Rectal smooth muscle tissue (tissue), 1 donor: Measurements from ENCODE around the gene ADARB2.

Experiments
- H3K27ac ChIP-seq: one replicate; pipeline ENCODE4 v1.7.0; 2013; ENCODE audit warnings: low read depth, low read length, inconsistent platforms
- H3K27me3 ChIP-seq: one replicate; pipeline ENCODE4 v1.7.0; 2013; ENCODE audit warnings: low read length; ENCODE audit not compliant: control insufficient read depth, insufficient read depth
- H3K36me3 ChIP-seq: one replicate; pipeline ENCODE4 v1.7.0; 2013; ENCODE audit warnings: low read length; ENCODE audit not compliant: control insufficient read depth, insufficient read depth
- H3K4me1 ChIP-seq: one replicate; pipeline ENCODE4 v1.7.0; 2013; ENCODE audit warnings: low read length; ENCODE audit not compliant: control insufficient read depth, insufficient read depth
- H3K4me3 ChIP-seq: one replicate; pipeline ENCODE4 v1.7.0; 2013; ENCODE audit warnings: low read length
- H3K9ac ChIP-seq: one replicate; pipeline ENCODE4 v1.7.0; 2013; ENCODE audit warnings: low read length

Gene ADARB2

DNA sequence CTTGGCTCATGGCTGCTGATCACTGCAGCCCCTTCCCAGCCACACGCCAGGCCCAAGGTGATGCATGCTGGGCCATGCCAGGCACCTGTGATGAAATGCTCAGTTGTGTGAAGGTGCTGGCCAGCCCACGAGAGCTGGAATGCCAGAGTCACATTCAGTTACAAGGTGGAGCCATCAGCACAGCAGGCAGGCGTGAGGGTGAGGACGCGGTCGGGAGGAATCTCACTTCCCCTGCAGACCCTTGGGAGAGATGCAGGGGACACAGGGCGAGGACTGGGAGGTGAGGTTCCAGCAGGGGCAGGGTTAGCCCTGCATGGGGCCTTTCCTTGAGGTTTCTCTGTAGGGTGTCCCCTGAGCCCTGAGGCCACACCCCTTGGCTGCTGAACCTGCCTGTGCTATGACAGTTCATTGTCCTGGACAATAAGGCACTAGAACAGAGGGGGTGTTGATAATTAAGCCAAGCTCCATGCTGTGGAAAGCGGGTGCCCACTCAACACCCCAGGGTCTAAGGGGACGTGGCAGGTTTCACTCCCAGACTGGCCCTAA lies 82.4 kb downstream of the ADARB2 start:
- H3K27me3 ChIP-seq: no peaks in the 10 kb centered on the region
- no peak overlapping the region for H3K4me3 ChIP-seq
- H3K36me3 ChIP-seq: no peaks in the 10 kb centered on the region

DNA sequence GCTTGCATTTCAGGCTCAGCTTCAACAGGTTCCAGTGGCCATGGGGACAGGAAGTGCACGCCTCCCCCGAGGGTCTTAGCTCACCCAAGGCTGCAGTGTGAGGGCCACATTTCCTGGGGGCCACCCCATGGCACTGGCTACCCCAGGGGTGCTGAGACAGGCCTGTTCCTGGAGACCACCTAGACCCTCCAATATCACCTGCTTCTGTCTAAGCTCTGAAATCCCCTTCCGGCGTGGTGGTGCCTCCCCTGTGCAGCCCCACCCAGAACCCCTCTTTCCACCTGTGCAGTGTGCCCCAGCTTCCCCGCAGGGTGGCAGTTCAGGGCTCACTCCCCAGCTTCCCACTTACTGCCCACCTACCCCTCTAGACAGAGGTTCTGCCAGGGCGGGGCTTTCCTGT lies 83.1 kb downstream of the ADARB2 start:
- Histone ChIP-seq H3K4me1 (no peaks in the 10 kb centered on the region), H3K27ac (no peak overlapping the region), H3K9ac (no peak overlapping the region), H3K4me3 (no peak overlapping the region), H3K36me3 (no peaks in the 10 kb centered on the region), H3K27me3 (no peaks in the 10 kb centered on the region)

More for the DNA sequence above, 82.4 kb downstream of the ADARB2 start:
- Histone ChIP-seq H3K4me1 (no peaks in the 10 kb centered on the region), H3K27ac (no peak overlapping the region), H3K9ac (no peak overlapping the region)

DNA sequence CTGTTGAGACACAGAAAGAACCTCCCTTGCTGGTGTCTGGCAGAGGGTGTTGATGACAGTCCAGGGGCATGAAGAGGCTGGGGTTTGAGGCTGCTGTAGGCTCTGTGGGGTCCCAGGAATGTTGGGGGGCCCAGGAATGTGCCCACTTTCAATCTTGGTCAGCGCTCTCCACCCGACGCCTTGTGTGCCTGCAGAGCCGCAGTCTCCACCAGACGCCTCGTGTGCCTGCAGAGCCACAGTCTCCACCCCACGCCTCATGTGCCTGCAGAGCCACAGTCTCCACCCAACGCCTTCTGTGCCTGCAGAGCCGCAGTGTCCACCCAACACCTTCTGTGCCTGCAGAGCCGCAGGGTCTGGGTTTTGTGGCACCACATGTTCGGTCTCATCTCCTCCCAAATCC lies 84.0 kb downstream of the ADARB2 start:
- no peaks in the 10 kb centered on the region for H3K36me3 ChIP-seq
- H3K4me1 ChIP-seq: no peaks in the 10 kb centered on the region
- no peak overlapping the region for H3K4me3 ChIP-seq
- no peak overlapping the region for H3K9ac ChIP-seq
- H3K27ac ChIP-seq: no peak overlapping the region
- H3K27me3 ChIP-seq: no peaks in the 10 kb centered on the region

DNA sequence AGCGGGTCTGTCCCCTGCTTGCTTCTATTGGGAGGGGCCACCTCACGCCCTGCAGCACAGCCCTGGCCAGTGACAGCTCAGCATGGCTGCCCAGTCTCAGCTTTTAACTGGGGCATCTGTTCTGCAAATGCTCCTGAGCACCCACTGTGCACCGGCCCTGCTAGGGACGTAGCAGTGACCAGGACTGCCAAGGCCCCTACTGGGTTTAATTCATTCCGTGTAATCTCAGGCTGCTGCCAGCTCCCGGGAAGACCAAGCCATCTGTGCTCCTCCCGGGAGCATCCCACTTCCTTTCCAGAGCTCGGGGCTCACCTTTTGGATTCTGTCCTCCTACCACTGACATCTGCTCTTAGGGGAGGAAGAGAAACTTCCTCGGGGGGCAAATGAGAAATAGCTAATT lies 85.2 kb downstream of the ADARB2 start:
- Histone ChIP-seq H3K4me1 (no peaks in the 10 kb centered on the region), H3K4me3 (no peak overlapping the region), H3K36me3 (no peaks in the 10 kb centered on the region), H3K27ac (no peak overlapping the region), H3K27me3 (no peaks in the 10 kb centered on the region), H3K9ac (no peak overlapping the region)

DNA sequence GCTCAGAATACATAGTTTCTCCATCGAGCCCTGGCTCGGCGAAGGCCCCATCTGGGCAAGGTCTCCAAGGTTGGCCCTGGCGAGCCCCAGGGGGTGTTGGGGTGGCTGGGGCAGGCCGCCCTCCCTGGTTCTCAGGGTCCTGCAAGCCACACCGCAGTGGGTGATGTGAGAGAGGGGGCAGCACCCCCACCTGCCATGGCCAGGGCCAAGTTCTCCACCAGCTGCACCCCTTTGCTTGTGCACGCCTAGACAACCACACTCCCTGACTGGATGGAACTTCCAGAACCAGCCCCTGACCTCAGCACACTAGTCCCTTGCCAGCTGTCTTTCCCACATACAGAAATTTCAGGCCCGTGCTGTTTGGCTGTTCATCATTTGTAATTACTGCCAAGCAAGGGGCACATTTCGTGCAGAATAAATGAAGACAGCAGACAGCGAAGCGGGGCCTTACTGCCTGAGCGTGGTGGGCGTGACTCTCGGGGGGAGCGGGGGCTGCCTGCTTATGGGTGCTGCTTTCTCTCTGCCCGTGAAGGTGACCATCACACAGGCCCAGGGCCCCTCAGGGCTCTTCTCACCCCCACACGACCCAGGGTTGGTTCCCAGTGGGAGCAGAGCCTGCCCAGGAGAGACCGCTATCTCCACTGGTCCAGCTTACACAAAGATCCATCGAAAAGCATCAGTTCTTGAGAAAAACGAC lies 85.9 kb downstream of the ADARB2 start:
- H3K9ac ChIP-seq: no peak overlapping the region
- H3K4me1 ChIP-seq: no peaks in the 10 kb centered on the region
- H3K27me3 ChIP-seq: no peaks in the 10 kb centered on the region
- no peak overlapping the region for H3K4me3 ChIP-seq
- no peak overlapping the region for H3K27ac ChIP-seq
- H3K36me3 ChIP-seq: no peaks in the 10 kb centered on the region

DNA sequence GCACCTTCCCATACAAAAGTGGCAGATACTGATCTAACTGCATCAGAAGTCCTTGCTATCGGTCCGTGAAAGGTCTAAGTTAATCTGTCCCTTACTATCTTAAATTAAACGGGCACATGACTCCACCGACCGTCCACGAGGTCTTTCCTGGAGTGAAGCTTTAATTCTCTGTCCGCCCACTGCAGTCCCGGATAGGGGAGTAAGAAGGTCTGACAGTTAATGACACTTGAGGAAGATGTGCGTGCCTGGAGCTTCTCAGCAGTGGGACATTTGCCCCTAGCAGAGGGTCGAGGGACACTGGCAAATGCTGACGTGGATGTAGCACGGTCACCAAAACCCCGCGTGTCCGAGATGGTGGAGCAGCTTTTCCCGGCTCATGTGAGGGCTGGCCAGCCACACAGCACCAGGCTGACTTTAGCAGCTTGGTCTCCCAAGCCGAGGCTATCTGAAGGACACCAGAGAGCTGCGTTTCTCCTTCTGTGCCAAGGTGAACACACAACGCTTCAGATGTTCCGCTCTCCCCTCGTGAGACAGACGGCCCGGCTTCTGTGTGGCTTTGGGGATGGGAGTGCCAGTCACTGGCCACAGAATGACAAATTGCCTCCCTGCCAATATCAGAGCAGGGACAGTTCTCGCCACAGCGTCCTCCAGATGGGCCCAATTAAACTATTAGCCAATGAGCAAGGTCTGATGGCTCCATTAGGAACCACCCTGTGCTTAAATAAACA lies 86.6 kb downstream of the ADARB2 start:
- H3K27me3 ChIP-seq: no peaks in the 10 kb centered on the region
- no peak overlapping the region for H3K4me3 ChIP-seq
- H3K4me1 ChIP-seq: no peaks in the 10 kb centered on the region
- no peak overlapping the region for H3K9ac ChIP-seq
- H3K36me3 ChIP-seq: no peaks in the 10 kb centered on the region
- no peak overlapping the region for H3K27ac ChIP-seq

DNA sequence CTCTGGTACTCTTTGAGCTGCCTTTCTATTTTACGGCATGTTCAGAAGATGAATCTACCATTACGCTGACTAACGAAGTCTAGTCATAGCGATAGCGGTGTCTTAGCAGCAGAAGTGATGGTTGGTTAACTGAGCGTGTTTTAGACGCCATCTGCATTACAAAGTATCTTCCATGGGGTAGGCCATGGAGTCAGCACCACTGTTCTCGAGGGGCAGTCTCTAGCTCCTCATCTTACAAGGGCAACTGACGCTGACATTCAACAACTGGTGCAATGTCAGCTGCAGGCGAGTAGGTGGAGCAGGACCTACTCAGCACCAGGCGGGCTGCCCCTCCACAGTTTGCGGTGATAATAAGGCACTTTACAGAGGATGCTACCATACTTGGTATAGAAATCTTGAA lies 88.7 kb downstream of the ADARB2 start:
- H3K4me1 ChIP-seq: no peaks in the 10 kb centered on the region

DNA sequence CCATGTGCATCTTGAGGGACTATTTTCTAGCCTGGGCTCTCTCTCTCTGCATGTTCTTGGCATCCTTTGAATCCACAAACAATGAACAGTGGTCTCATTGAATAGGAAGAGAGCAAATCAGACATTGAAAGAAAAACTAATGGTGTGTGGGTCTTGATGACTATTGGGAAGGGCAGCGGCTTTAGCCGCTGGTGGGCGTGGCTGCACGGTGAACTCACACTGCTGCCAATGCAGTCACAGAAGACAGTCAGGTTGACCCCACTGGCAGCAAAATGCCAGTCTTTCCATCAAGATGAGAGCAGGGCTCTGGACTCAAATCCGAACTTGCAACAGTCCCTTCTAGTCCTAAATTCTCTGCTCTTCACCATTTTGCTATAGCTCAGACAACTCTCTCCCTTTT lies 91.0 kb downstream of the ADARB2 start:
- Histone ChIP-seq H3K27me3 (no peaks in the 10 kb centered on the region), H3K36me3 (no peaks in the 10 kb centered on the region), H3K4me3 (no peak overlapping the region), H3K4me1 (no peaks in the 10 kb centered on the region), H3K27ac (no peak overlapping the region), H3K9ac (no peak overlapping the region)

More for the DNA sequence above, 88.7 kb downstream of the ADARB2 start:
- Histone ChIP-seq H3K27ac (no peak overlapping the region), H3K4me3 (no peak overlapping the region), H3K9ac (no peak overlapping the region), H3K27me3 (no peaks in the 10 kb centered on the region), H3K36me3 (no peaks in the 10 kb centered on the region)

DNA sequence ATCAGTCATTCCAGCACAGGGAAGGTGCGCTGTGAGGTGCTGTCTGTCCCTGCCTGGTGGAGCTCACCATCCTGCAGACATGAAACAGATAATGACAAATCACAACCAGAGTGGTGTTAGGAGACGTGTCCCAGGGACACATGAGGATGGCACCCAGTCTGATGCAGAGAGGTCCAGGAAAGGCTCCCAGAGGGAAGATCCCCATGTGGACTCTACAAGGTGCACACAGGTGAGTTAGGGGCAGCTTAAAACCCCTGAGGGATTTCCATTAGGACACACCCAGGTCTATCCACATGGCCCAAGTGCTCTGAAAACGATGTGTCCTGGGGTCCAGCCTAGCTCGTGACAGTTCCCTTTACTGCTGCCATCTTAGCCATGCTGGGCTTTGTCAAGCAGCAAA lies 91.4 kb downstream of the ADARB2 start:
- Histone ChIP-seq H3K4me3 (no peak overlapping the region), H3K9ac (no peak overlapping the region), H3K27ac (no peak overlapping the region), H3K27me3 (no peaks in the 10 kb centered on the region), H3K4me1 (no peaks in the 10 kb centered on the region), H3K36me3 (no peaks in the 10 kb centered on the region)

DNA sequence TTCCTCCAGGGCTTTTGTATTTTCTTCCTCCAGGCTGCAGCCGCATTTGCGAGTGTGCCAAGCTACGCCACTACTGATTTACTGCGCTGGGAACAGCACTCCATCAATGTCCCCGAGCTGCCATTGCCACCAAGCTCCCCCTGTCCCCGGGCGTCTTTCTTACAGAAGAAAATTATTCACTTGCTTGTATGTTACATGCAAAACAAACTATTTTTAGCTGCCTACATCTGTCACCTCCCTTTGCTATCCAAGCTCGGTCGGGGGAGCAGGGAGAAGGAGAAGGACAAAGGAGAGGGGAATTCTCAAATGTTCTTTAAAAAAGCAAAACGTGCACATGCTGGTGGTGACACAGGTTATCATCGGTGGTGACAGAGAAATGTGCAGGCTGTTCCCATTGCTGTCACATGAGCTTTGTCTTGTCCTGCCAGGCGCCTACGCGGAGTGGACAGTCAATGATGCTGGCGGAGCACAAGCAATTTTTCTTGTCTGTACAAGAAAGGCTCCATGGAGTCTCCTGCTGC lies 93.1 kb downstream of the ADARB2 start:
- H3K4me3 ChIP-seq: no peak overlapping the region
- H3K27ac ChIP-seq: no peak overlapping the region
- H3K36me3 ChIP-seq: no peaks in the 10 kb centered on the region
- H3K27me3 ChIP-seq: no peaks in the 10 kb centered on the region
- H3K4me1 ChIP-seq: no peaks in the 10 kb centered on the region
- H3K9ac ChIP-seq: no peak overlapping the region

DNA sequence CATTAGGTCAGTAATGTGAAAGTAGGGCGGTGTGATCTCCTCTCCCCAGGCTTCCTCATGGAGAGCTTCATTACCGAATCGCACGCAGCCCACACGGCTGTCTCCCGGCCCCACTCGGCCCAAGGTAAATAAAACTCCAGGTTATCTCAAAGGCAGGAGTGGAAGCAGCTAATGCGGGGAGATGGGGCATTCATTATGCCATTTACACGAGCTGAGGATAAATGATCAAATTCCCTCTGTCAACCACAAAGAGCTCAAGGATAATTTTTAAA lies 93.5 kb downstream of the ADARB2 start:
- no peaks in the 10 kb centered on the region for H3K4me1 ChIP-seq
- H3K9ac ChIP-seq: no peak overlapping the region
- H3K27me3 ChIP-seq: no peaks in the 10 kb centered on the region
- H3K27ac ChIP-seq: no peak overlapping the region
- H3K36me3 ChIP-seq: no peaks in the 10 kb centered on the region
- no peak overlapping the region for H3K4me3 ChIP-seq

DNA sequence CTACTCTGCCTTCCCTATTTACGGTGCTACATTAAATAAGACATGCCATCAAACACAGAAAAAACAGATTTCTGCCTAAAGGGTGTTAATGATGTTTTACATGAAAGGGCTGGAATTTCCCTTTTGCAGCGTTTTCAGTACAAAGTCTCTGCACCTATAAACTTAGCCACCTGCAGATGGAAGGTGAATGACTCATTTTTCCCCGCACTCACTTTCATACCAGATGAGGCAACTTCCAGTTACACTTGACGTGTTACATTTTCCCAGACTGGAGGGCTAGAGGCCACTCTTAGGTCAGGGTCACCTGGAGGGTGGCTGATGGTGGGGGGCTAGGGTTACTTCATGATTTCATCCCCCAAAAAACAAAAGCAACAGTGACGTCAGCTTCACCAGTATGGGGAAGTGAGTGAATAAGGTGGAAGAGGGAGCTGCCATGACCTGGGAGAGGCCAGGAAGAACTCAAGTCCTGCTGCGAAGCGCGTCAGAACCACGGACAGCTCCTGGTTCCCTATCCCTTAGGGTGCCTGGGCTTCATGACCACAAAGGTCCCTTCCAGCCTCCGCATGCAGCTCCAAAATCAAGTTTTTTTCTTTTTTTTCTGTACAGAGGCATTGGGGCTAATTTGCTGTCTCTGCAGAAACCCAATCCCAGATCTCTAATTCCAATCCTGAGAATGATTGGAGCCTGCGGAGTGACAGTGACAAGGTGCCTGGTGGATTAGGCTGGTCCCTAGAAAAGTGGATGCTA lies 94.0 kb downstream of the ADARB2 start:
- H3K4me3 ChIP-seq: no peak overlapping the region
- no peaks in the 10 kb centered on the region for H3K36me3 ChIP-seq
- H3K4me1 ChIP-seq: no peaks in the 10 kb centered on the region
- H3K9ac ChIP-seq: no peak overlapping the region
- no peak overlapping the region for H3K27ac ChIP-seq
- H3K27me3 ChIP-seq: no peaks in the 10 kb centered on the region
